BE2C (cell line): Measurements from ENCODE around the gene PARD3.

Experiments used
- DNase-seq: peaks from one replicate; pipeline ENCODE4 v3.0.0-alpha.2; 2020
- H3K27me3 ChIP-seq: fragments of 250-450 bp; sonication (Bioruptor Pico); 2 replicates; pipeline ENCODE4 v1.5.1; 2020; ENCODE audit warnings: mild to moderate bottlenecking
- H3K36me3 ChIP-seq: fragments of 250-450 bp; sonication (Bioruptor Pico); 2 replicates; pipeline ENCODE4 v1.5.1; 2020; ENCODE audit warnings: mild to moderate bottlenecking
- H3K4me1 ChIP-seq: fragments of 250-450 bp; sonication (Bioruptor Pico); 2 replicates; pipeline ENCODE4 v1.5.1; 2020
- H3K4me3 ChIP-seq: 2 replicates; pipeline ENCODE4 v1.5.1; 2011; ENCODE audit warnings: low read depth, low read length
- H3K9me3 ChIP-seq: fragments of 250-450 bp; sonication (Bioruptor Pico); 2 replicates; pipeline ENCODE4 v1.5.1; 2020
- TF ChIP-seq, protein P1 (sequence below): IDR thresholded peaks from 2 replicates; pipeline ENCODE4 v1.5.1; 2012; ENCODE audit warnings: mild to moderate bottlenecking, low read depth, low read length

Gene PARD3

DNA sequence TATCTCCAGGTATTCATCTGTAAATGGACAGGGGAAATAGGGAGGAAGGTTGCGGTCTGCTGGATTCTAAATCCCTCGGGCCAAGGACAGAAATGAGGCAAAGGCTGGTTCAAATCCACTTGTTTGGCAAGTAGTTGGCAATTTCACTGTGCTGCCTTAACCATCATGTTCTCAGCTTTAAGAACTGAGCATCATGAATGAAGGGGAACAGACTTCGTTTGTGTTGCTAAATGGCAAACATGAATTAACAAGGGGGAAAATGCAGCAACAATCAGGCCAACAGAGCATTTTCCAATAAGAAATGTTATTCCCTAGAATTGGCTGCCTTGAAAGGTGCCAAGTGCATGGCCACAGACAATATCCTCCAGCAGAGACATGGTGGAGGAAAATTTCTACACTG is 36.9 kb downstream of the PARD3 start:
- Histone ChIP-seq H3K36me3 (no peaks in the 10 kb centered on the region), H3K9me3 (no peaks in the 10 kb centered on the region), H3K27me3 (no peaks in the 10 kb centered on the region), H3K4me1 (peaks cover 16% of the 10 kb centered on the region), H3K4me3 (no peak overlapping the region)
- TF ChIP-seq, protein P1, sequence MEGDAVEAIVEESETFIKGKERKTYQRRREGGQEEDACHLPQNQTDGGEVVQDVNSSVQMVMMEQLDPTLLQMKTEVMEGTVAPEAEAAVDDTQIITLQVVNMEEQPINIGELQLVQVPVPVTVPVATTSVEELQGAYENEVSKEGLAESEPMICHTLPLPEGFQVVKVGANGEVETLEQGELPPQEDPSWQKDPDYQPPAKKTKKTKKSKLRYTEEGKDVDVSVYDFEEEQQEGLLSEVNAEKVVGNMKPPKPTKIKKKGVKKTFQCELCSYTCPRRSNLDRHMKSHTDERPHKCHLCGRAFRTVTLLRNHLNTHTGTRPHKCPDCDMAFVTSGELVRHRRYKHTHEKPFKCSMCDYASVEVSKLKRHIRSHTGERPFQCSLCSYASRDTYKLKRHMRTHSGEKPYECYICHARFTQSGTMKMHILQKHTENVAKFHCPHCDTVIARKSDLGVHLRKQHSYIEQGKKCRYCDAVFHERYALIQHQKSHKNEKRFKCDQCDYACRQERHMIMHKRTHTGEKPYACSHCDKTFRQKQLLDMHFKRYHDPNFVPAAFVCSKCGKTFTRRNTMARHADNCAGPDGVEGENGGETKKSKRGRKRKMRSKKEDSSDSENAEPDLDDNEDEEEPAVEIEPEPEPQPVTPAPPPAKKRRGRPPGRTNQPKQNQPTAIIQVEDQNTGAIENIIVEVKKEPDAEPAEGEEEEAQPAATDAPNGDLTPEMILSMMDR: no peak
- DNase-seq: no peak

DNA sequence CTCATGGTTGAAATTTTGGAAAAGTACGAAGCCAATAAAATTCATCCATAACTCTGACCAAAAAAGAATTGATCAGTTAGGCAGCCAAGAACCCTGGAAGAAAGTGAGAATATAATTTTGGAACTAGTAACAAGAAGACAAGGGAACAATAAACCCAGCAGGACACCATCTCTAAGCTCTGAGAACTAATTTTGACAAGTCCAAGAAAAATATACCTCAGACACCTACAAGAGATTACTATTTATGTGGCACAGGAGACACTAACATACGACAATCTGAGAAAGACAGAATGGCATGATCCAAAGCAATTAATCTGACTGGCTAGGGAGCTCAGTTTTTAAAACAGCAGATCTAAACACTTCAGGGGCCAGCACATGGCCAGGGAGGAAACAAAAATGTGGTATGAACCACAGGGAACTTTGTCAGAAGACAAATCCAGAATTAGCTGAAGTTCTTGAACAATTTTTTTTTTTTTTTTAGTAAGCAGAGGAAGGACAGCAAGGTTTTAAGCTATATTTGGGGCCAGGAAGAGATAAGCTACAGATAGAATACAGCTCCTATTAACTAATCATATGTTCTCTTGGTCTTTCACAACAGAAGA is 38.9 kb downstream of the PARD3 start:
- no peaks in the 10 kb centered on the region for H3K27me3 ChIP-seq
- H3K36me3 ChIP-seq: no peaks in the 10 kb centered on the region
- no peak for DNase-seq
- TF ChIP-seq, protein P1: no peak
- H3K4me3 ChIP-seq: no peak overlapping the region
- H3K4me1 ChIP-seq: peaks cover 8% of the 10 kb centered on the region
- no peaks in the 10 kb centered on the region for H3K9me3 ChIP-seq

DNA sequence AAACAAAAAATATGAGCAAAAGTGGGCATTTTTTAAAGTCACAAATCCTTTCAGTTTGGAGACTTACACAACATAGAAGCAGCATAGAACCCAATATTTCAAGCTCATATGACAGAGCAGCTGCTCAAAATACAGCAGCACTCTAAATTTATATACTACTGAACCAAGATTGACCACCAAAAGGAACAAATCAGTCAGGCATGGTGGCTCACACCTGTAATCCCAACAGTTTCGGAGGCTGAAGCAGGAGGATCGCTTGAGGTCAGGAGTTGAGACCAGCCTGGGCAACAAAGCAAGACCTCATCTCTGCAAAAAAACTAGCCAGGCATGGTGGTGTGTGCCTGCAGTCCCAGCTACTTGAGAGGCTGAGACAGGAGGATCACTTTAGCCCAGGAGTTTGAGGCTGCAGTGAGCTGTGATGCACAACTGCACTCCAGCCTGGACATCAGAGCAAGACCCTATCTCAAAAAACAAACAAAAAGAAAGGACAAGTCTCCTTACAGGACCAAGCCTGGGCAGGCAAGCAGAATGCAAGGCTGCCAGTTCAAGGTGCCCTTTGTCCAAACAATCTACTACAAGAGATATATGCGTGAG is 40.0 kb downstream of the PARD3 start:
- Histone ChIP-seq H3K9me3 (no peaks in the 10 kb centered on the region), H3K27me3 (no peaks in the 10 kb centered on the region), H3K4me3 (no peak overlapping the region), H3K36me3 (no peaks in the 10 kb centered on the region), H3K4me1 (no peaks in the 10 kb centered on the region; the same call in 1 of the 2 replicates)
- no peak for DNase-seq
- TF ChIP-seq, protein P1: no peak

DNA sequence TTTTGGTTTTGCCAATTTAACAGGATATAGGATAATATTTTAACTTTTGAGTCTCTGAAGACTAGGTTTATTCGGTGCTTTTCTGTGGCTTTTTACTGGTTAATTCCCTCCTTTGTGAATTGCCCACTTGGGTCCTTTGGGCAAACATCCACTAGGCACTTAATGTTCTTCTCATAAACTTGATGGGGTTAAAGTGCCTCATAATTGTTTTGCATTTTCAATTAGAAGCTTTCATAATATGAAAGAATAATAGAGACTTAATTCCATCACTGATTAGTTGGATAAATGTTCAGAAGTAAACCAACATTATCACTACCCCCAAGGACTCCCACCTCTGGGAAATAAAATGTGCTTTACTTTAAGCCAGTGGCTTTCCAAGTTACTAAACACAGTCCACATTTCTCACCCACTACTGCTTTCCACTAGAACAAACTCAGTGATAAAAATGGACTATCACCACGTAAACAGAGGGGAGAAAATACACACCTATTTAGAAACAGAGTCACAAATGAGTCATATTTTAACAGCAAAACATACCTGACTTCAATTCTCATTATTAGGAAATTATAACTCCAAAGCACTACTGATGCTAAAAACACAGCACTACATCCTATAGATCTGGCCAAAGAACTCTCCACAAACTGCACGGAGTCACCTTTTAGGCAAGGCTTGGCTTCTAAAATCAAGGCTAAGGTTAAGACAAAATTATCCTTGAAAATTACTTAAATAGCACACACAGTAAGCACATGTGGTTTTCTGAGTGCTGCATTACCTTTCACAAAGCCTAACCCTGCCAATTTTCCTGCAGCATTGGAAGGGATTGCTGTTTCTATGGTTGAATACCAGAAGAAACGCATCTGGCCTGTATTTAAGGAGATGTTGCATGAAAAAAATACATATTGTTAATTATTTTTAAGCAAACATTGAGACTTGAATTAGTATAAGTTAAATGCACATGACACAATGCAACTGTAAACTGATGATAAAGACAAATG is 41.2 kb downstream of the PARD3 start:
- TF ChIP-seq, protein P1: no peak
- Histone ChIP-seq H3K36me3 (no peaks in the 10 kb centered on the region), H3K4me1 (no peaks in the 10 kb centered on the region; the same call in 1 of the 2 replicates), H3K4me3 (no peak overlapping the region), H3K27me3 (no peaks in the 10 kb centered on the region), H3K9me3 (no peaks in the 10 kb centered on the region)
- no peak for DNase-seq

DNA sequence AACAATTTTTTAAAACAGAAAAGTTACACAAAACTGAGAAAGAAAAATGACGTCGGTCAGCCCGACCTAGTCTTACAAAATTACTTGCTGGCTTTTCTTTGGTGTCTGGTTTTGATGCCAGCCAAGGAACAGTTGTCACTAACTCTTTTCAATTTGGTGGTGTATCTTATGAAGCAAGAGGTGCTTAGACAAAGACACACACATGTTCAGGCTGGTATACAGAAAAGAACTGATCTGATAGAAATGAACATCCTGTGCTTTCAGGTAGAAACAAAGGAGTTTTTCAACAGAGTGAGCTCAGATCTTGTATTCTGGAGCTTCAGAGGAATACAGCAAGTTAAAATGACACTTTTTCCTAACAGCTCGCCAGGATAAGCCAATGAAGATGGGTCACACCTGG is 43.6 kb downstream of the PARD3 start:
- Histone ChIP-seq H3K36me3 (no peaks in the 10 kb centered on the region), H3K27me3 (no peaks in the 10 kb centered on the region), H3K9me3 (no peaks in the 10 kb centered on the region), H3K4me1 (no peaks in the 10 kb centered on the region; the same call in 1 of the 2 replicates), H3K4me3 (no peak overlapping the region)
- no peak for DNase-seq
- TF ChIP-seq, protein P1: no peak
